Neuronal stem cell (in vitro differentiated cells): ENCODE measurements around the gene MMP15.

Experiments
- DNase-seq: peaks from one replicate; pipeline ENCODE4 v3.0.0-alpha.2; 2013; ENCODE audit warnings: low spot score
- H2AFZ ChIP-seq: one replicate; pipeline ENCODE4 v1.6.1; 2013; ENCODE audit warnings: mild to moderate bottlenecking, low read length, inconsistent platforms
- H2AK5ac ChIP-seq: 2 replicates; pipeline ENCODE4 v1.6.1; 2013; ENCODE audit warnings: low read depth, mild to moderate bottlenecking, inconsistent platforms, low read length, moderate library complexity, mixed read lengths
- H2BK120ac ChIP-seq: 2 replicates; pipeline ENCODE4 v1.6.1; 2013; ENCODE audit warnings: low read depth, mild to moderate bottlenecking, inconsistent platforms, low read length, moderate library complexity, mixed read lengths
- H2BK12ac ChIP-seq: one replicate; pipeline ENCODE4 v1.6.1; 2013; ENCODE audit warnings: low read length, inconsistent platforms
- H2BK15ac ChIP-seq: 2 replicates; pipeline ENCODE4 v1.6.1; 2013; ENCODE audit warnings: mild to moderate bottlenecking, low read length, inconsistent platforms, mixed read lengths
- H2BK5ac ChIP-seq: one replicate; pipeline ENCODE4 v1.6.1; 2013; ENCODE audit warnings: inconsistent platforms, mild to moderate bottlenecking, low read length, moderate library complexity
- H3K14ac ChIP-seq: one replicate; pipeline ENCODE4 v1.6.1; 2013; ENCODE audit warnings: low read length, inconsistent platforms
- H3K18ac ChIP-seq: 2 replicates; pipeline ENCODE4 v1.6.1; 2013; ENCODE audit warnings: low read length, inconsistent platforms
- H3K23ac ChIP-seq: 2 replicates; pipeline ENCODE4 v1.6.1; 2013; ENCODE audit warnings: low read depth, mild to moderate bottlenecking, mixed read lengths, low read length, inconsistent platforms; ENCODE audit not compliant: poor library complexity
- H3K27ac ChIP-seq: replicated peaks from 3 replicates; pipeline ENCODE4 v1.5.1; 2013; ENCODE audit warnings: low read length, inconsistent platforms
- H3K27me3 ChIP-seq, 3 experiments: 2 replicates each; pipeline ENCODE4 v1.6.1; 2013; ENCODE audit warnings: low read length in 3 of 3, mild to moderate bottlenecking in 2 of 3, inconsistent platforms in 1 of 3, low read depth in 1 of 3, mixed read lengths in 1 of 3, moderate library complexity in 1 of 3; ENCODE audit not compliant: control insufficient read depth in 3 of 3, insufficient read depth in 3 of 3
- H3K36me3 ChIP-seq, 2 donors: replicated peaks in 1 of 2; 2 replicates each; pipeline ENCODE4 v1.6.1; 2013; ENCODE audit warnings: low read length in 2 of 2; ENCODE audit not compliant: control insufficient read depth in 2 of 2, insufficient read depth in 2 of 2
- H3K4ac ChIP-seq: 2 replicates; pipeline ENCODE4 v1.6.1; 2013; ENCODE audit warnings: inconsistent platforms, mild to moderate bottlenecking, low read length, moderate library complexity
- H3K4me1 ChIP-seq, 2 donors: 1 replicate in 1 of 2; 2 replicates in 1 of 2; pipeline ENCODE4 v1.6.1; 2013; ENCODE audit warnings: low read length in 2 of 2, low read depth in 1 of 2; ENCODE audit not compliant: control insufficient read depth in 2 of 2, insufficient read depth in 1 of 2
- H3K4me2 ChIP-seq: one replicate; pipeline ENCODE4 v1.6.1; 2013; ENCODE audit warnings: mild to moderate bottlenecking, low read length, inconsistent platforms; ENCODE audit not compliant: insufficient read depth, poor library complexity, severe bottlenecking
- H3K4me3 ChIP-seq, 2 donors: 2 replicates each; pipeline ENCODE4 v1.5.1; 2013; ENCODE audit warnings: low read length in 2 of 2, mild to moderate bottlenecking in 2 of 2, inconsistent platforms in 1 of 2, moderate library complexity in 1 of 2
- H3K79me1 ChIP-seq: one replicate; pipeline ENCODE4 v1.6.1; 2013; ENCODE audit warnings: low read depth, mild to moderate bottlenecking, inconsistent platforms, low read length, moderate library complexity
- H3K9ac ChIP-seq: one replicate; pipeline ENCODE4 v1.6.1; 2013; ENCODE audit warnings: mild to moderate bottlenecking, low read depth, low read length, inconsistent platforms; ENCODE audit not compliant: poor library complexity
- H3K9me3 ChIP-seq, 2 donors: replicated peaks in 1 of 2; 2 replicates each; pipeline versions ENCODE3 to v1.6.1; 2013; ENCODE audit warnings: low read length in 2 of 2, mild to moderate bottlenecking in 2 of 2, inconsistent platforms in 1 of 2, low read depth in 1 of 2, mixed read lengths in 1 of 2, moderate library complexity in 1 of 2; ENCODE audit not compliant: control insufficient read depth in 2 of 2, insufficient read depth in 1 of 2
- H4K8ac ChIP-seq: one replicate; pipeline ENCODE4 v1.6.1; 2013; ENCODE audit warnings: low read depth, mild to moderate bottlenecking, inconsistent platforms, low read length, moderate library complexity
- H4K91ac ChIP-seq: one replicate; pipeline ENCODE4 v1.6.1; 2013; ENCODE audit warnings: low read length, low read depth, mild to moderate bottlenecking, inconsistent platforms; ENCODE audit not compliant: poor library complexity
- WGBS, 2 donors: extraction: QIAGEN DNeasy Blood & Tissue Kit; methylation state at CpG; one replicate each; pipeline ENCODE4 v1.1.7; 2013; ENCODE audit warnings: missing lambda C conversion rate in 2 of 2, mixed read lengths in 1 of 2; ENCODE audit not compliant: insufficient read length in 2 of 2, insufficient replicate concordance in 1 of 2; ENCODE audit errors: extremely low coverage in 2 of 2; 5-methylcytosine and 5-hydroxymethylcytosine counted together

The MMP15 gene

GRCh38 chr16:57999366-57999970 is 26.1 kb upstream of the MMP15 start:
- H4K91ac ChIP-seq: no peak overlapping the region
- H3K4me1 ChIP-seq: peaks cover 7 to 12% of the 10 kb centered on the region in 2 donors
- peaks cover 4% of the 10 kb centered on the region for H3K79me1 ChIP-seq
- H3K4ac ChIP-seq: no peak overlapping the region
- no peak overlapping the region for H2BK12ac ChIP-seq
- peak overlapping the region; percentile 5 for H2AK5ac ChIP-seq
- no peaks in the 10 kb centered on the region for H3K27me3 ChIP-seq
- H2AFZ ChIP-seq: peak overlapping the region; percentile 96
- H3K23ac ChIP-seq: peak overlapping the region; percentile 12
- no CpG with 5 or more reads among the region's 6 CpGs for WGBS, 2 donors
- H4K8ac ChIP-seq: no peak overlapping the region
- H3K14ac ChIP-seq: no peak overlapping the region
- no peaks in the 10 kb centered on the region for H3K9me3 ChIP-seq
- H3K4me3 ChIP-seq: peak overlapping the region; percentile 72 to 89
- no peak overlapping the region for H2BK120ac ChIP-seq
- no peak overlapping the region for H2BK5ac ChIP-seq
- H3K36me3 ChIP-seq: peaks cover 16 to 52% of the 10 kb centered on the region in 2 donors
- H2BK15ac ChIP-seq: no peak overlapping the region
- H3K4me2 ChIP-seq: peak overlapping the region; percentile 79
- peak overlapping the region; percentile 1 for H3K18ac ChIP-seq
- H3K9ac ChIP-seq: peak overlapping the region; percentile 66
- H3K27ac ChIP-seq: no peak overlapping the region
- no peak for DNase-seq

- Histone ChIP-seq H3K14ac (peak within 1 kb of the TSS; percentile 21), H3K27ac (peak within 1 kb of the TSS; percentile 71), H3K23ac (peak within 1 kb of the TSS; percentile 93), H2AFZ (peak within 1 kb of the TSS; percentile 96), H4K91ac (no peak within 1 kb of the TSS), H2BK120ac (peak within 1 kb of the TSS; percentile 61), H3K9me3 (no peaks in the 10 kb centered on the region), H2BK15ac (peak within 1 kb of the TSS; percentile 37), H3K27me3 (no peaks in the 10 kb centered on the region), H3K18ac (peak within 1 kb of the TSS; percentile 97), H2BK12ac (no peak within 1 kb of the TSS), H2AK5ac (peak within 1 kb of the TSS; percentile 46), H3K9ac (peak within 1 kb of the TSS; percentile 88), H3K4me1 (peaks cover 7 to 12% of the 10 kb centered on the region in 2 donors), H3K4me2 (peak within 1 kb of the TSS; percentile 100), H3K79me1 (peaks cover 4% of the 10 kb centered on the region), H3K36me3 (peaks cover 18 to 52% of the 10 kb centered on the region in 2 donors), H4K8ac (no peak within 1 kb of the TSS), H3K4ac (no peak within 1 kb of the TSS), H3K4me3 (peak within 1 kb of the TSS; percentile 72 to 89), H2BK5ac (no peak within 1 kb of the TSS)
- DNase-seq: no peak
- no CpG with 5 or more reads among the region's 95 CpGs for WGBS, 2 donors
Measured at GRCh38 chr16:57999971-58000705, 25.4 kb upstream of the MMP15 start, which contains the start of gene ZNF319. TSS of gene ZNF319 (minus strand) at chr16:58000672. CDS start at chr16:57998265, 2,407 bp downstream.

GRCh38 chr16:58000706-58001676 is 24.6 kb upstream of the MMP15 start, which contains the start of gene USB1:
TSS of gene USB1 (plus strand) at chr16:58001407. CDS start at chr16:58001484, 77 bp downstream.
- Histone ChIP-seq H2BK120ac (peak within 1 kb of the TSS; percentile 61), H2AK5ac (peak within 1 kb of the TSS; percentile 46)
- no CpG with 5 or more reads among the region's 81 CpGs for WGBS, 2 donors

More at GRCh38 chr16:58000706-58001676, 24.6 kb upstream of the MMP15 start, which contains the start of gene USB1:
- peaks cover 3% of the 10 kb centered on the region for H3K79me1 ChIP-seq
- H3K36me3 ChIP-seq: peaks cover 14 to 49% of the 10 kb centered on the region in 2 donors
- peak within 1 kb of the TSS; percentile 97 for H3K18ac ChIP-seq
- no peak within 1 kb of the TSS for H2BK5ac ChIP-seq
- no peak within 1 kb of the TSS for H2BK12ac ChIP-seq
- H3K9ac ChIP-seq: peak within 1 kb of the TSS; percentile 88
- H4K91ac ChIP-seq: no peak within 1 kb of the TSS
- H3K4me3 ChIP-seq: peak within 1 kb of the TSS; percentile 72 to 89
- peak; percentile 89 for DNase-seq
- no peaks in the 10 kb centered on the region for H3K9me3 ChIP-seq
- H3K4me2 ChIP-seq: peak within 1 kb of the TSS; percentile 100
- peak within 1 kb of the TSS; percentile 93 for H3K23ac ChIP-seq
- no peaks in the 10 kb centered on the region for H3K27me3 ChIP-seq
- H4K8ac ChIP-seq: no peak within 1 kb of the TSS
- peak within 1 kb of the TSS; percentile 21 for H3K14ac ChIP-seq
- peak within 1 kb of the TSS; percentile 37 for H2BK15ac ChIP-seq
- peak within 1 kb of the TSS; percentile 96 for H2AFZ ChIP-seq
- H3K4ac ChIP-seq: no peak within 1 kb of the TSS
- peak within 1 kb of the TSS; percentile 71 for H3K27ac ChIP-seq
- H3K4me1 ChIP-seq: peaks cover 7 to 12% of the 10 kb centered on the region in 2 donors
